ENCODE data around the gene GRPR.

GRPR gene

DNA sequence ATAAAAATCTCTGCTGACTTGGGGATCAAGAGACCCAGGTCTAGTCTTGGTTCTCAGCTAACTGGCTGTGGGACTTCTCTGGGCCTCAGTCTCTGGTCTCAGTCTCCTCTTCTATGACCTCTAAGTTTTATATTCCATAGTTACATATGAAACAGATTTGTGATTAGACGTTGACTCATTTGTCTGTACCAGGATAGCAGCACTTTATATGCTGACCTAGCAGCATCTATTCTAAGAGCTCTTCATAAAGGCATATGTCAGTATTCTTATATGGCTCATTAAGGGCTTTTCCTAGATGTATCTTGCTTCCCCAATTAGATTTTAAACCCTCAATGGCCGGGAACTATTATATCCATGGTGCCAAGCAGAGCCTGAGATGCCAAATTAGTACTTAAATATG is 12.7 kb downstream of the GRPR start:
- no peak overlapping the region for H3K4me3 ChIP-seq (ENCODE audit: low read depth, low read length)
- TF ChIP-seq, protein P1, sequence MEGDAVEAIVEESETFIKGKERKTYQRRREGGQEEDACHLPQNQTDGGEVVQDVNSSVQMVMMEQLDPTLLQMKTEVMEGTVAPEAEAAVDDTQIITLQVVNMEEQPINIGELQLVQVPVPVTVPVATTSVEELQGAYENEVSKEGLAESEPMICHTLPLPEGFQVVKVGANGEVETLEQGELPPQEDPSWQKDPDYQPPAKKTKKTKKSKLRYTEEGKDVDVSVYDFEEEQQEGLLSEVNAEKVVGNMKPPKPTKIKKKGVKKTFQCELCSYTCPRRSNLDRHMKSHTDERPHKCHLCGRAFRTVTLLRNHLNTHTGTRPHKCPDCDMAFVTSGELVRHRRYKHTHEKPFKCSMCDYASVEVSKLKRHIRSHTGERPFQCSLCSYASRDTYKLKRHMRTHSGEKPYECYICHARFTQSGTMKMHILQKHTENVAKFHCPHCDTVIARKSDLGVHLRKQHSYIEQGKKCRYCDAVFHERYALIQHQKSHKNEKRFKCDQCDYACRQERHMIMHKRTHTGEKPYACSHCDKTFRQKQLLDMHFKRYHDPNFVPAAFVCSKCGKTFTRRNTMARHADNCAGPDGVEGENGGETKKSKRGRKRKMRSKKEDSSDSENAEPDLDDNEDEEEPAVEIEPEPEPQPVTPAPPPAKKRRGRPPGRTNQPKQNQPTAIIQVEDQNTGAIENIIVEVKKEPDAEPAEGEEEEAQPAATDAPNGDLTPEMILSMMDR (IDR thresholded peaks at IDR 0.05; ENCODE audit: low read depth, low read length) = no peak

GRCh38 chrX:16137416-16138107 is 14.2 kb downstream of the GRPR start:
- TF ChIP-seq, protein P1 (IDR thresholded peaks at IDR 0.05; ENCODE audit: low read depth, low read length) = no peak
- no peak overlapping the region for H3K4me3 ChIP-seq (ENCODE audit: low read depth, low read length)

DNA sequence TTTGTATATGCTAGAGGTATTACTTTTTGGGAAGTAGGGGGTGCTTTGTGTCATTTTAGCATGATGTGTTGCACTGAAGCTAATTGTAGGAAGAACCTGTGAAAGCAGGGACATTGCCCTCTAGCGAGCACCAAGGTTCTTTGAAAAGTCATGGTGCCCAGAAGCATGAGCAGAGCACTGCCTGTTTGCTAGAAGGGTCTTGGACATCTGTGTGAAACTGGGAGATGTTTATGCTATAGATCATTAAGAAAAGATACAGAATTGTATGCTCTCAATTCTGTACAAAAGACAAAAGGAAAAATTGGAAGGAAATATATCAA is 14.7 kb downstream of the GRPR start:
- H3K4me3 ChIP-seq (ENCODE audit: low read depth, low read length) = no peak overlapping the region
- TF ChIP-seq, protein P1 (IDR thresholded peaks at IDR 0.05; ENCODE audit: low read depth, low read length) = no peak

GRCh38 chrX:16140448-16140847 is 17.1 kb downstream of the GRPR start:
- TF ChIP-seq, protein P1 (IDR thresholded peaks at IDR 0.05; ENCODE audit: low read depth, low read length) = no peak
- H3K4me3 ChIP-seq (ENCODE audit: low read depth, low read length) = no peak overlapping the region

DNA sequence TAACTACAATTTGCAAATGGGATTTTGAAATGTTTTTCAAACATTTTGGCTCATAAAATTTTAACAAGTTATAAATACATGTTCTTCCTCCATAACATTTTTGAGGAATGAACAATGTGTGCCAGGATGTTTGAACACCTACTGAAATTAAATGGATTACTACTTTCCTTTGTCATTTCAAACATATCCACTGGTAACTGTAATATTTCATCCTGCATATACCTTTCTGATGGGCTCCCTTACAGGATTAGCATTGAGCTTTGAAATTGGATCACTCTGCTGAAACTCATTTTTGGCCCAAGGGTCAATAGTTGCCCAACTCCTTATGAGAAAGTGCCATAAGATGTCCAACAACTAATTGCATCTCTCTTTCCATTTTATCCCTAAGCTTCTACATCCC is 17.6 kb downstream of the GRPR start:
- TF ChIP-seq, protein P1 (IDR thresholded peaks at IDR 0.05; ENCODE audit: low read depth, low read length) = no peak
- H3K4me3 ChIP-seq (ENCODE audit: low read depth, low read length) = no peak overlapping the region

DNA sequence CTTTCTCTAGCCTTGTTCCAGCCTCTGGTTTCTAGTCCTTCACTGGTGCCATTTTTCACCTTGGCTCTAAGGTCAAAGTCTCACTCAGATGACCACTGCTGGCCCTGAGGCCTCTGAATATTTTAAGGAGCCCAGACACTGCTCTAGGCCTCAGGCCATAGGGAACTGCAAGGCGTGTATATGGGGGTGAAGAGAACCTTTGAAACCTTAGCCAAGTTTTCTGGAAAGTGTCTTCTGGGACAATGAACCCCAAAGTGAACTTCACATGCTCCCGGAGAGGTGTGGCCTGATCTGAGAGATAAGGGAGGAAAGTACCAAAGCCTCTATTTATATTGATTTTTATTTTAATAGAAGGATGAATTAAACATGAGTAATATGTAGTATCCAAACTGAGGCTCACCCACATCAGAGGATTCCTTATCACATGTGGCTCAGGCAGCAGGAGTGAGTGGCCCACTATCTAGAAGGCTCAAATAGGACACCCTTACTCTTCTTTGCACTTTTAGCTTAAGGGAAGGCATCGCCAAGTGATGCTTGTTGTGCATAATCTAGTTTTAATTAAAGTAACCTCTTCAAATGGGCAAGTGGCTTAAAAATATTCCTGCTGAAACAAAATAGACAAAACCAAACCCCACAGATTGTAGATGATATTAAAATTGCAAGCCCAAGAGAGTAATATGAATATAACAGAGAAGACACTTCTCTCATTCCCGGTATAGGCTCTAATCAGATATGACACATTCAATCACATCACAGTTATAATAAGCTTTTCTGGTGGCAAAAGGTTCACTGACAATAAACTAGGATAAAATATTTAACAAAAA is 18.3 kb downstream of the GRPR start:
- H3K4me3 ChIP-seq (ENCODE audit: low read depth, low read length) = no peak overlapping the region
- TF ChIP-seq, protein P1 (IDR thresholded peaks at IDR 0.05; ENCODE audit: low read depth, low read length) = no peak

- TF ChIP-seq, protein P1 (IDR thresholded peaks at IDR 0.05; ENCODE audit: low read depth, low read length) = no peak
- no peak overlapping the region for H3K4me3 ChIP-seq (ENCODE audit: low read depth, low read length)
Measured at GRCh38 chrX:16142246-16142558, 18.8 kb downstream of the GRPR start.

All from WI38 (cell line).